Peyer's patch (tissue), 4 donors: ENCODE results near the gene RLN1.

Experiments
- POLR2A ChIP-seq, 2 donors: fragments of 450-650 bp; IDR thresholded peaks; one replicate each; pipeline ENCODE4 v1.5.1; 2017; ENCODE audit warnings: antibody characterized with exemption in 2 of 2, mild to moderate bottlenecking in 2 of 2, moderate library complexity in 2 of 2
- TF ChIP-seq, protein P1 (sequence below), 6 experiments: fragments of 450-650 bp in 4 of 6; fragments of 200-600 bp in 2 of 6; sonication (generic) in 1 of 6; IDR thresholded peaks; one replicate each; pipeline ENCODE4 v1.5.1; 2017 to 2019; ENCODE audit warnings: antibody characterized with exemption in 6 of 6, mild to moderate bottlenecking in 3 of 6, moderate library complexity in 1 of 6

DNA sequence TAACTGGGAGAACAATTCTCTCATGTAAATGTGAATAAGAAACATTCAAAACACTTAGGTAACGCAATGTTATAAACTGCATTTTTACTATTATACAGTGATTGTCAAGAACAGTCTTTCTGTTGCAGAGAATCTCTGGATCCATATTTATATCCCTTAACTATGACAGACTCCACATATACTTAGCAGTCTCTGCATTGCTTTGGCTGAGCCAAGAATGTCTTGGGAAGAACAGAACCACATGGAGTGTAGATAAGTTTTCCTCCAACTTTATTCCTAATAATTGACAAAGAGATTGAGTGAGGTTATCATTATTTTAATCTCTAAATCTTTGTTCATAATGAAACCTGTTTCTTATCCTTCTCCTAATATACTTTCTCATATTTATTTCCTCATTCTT lies 15.6 kb upstream of the RLN1 start:
- TF ChIP-seq, protein P1, sequence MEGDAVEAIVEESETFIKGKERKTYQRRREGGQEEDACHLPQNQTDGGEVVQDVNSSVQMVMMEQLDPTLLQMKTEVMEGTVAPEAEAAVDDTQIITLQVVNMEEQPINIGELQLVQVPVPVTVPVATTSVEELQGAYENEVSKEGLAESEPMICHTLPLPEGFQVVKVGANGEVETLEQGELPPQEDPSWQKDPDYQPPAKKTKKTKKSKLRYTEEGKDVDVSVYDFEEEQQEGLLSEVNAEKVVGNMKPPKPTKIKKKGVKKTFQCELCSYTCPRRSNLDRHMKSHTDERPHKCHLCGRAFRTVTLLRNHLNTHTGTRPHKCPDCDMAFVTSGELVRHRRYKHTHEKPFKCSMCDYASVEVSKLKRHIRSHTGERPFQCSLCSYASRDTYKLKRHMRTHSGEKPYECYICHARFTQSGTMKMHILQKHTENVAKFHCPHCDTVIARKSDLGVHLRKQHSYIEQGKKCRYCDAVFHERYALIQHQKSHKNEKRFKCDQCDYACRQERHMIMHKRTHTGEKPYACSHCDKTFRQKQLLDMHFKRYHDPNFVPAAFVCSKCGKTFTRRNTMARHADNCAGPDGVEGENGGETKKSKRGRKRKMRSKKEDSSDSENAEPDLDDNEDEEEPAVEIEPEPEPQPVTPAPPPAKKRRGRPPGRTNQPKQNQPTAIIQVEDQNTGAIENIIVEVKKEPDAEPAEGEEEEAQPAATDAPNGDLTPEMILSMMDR (IDR thresholded peaks at IDR 0.05) = no peak
- TF ChIP-seq POLR2A (IDR thresholded peaks at IDR 0.05) = no peak
